ENCODE data around the gene ZNF513.

The ZNF513 gene

DNA sequence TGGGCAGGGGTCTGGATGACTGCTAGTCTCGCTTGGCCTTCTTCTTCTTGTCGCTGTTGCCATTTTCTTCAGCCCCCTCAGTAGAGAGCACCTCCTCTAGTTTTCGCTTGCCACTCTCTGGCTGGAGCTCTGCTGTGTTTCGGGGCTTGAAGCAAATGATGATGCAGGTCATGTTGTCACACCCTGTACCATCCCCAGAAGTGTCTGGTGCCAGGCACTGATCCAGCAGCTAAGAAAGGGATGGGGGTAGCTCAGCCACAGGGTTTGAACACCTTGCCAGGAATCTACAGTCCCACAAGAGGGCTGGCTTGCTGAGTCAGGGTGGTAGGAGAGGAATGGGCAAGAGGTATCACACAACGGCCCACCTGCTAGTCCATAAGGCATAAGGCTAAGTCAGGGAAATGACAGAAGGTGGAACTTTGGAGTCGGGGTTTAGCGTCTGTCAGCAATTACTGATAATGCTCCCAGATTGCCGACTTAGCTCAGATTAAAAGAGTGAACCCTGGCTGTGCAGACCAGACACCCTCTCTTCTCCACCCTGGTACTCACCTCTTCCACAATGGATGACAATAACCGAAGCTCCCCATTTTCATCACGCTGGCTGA, 1.1 kb upstream of the ZNF513 start:
- no peak for DNase-seq

DNA sequence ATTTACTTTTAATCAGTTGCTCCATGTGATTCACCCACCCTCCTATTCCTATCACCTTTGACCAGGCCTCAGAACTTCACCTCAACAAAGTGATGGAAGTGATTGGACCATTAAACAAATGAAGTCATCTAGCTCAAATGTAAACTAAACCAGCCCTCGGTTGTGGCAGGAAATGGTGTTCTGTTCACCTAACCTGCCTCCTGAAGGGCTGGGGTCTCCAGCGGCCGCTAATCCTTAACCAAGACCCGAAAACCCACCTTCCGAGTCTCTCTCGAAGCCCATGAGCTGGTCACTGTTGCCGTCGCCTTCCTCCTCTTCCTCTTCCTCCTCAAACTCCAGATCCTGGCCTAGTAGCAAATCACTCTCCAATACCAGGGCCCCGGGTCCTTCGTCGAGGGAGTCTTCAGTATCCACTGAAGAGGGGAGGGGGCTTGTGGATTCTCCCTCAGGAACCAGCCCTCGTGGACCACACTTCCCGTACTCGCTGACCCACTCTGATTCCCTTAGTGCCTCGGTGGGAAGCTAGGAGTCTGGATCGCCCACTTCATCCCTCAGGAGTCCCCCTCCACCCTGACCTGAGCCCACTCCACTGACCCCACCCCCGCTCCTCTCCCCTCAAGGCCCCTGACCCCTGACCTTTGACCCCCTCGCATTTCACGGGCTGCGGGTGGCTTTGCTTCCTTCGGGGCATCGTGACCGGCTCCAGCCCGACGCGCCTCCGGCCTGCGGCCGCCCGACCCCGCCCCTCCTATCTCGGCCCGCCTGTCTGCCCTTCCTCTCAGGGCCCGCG, 503 bp downstream of the ZNF513 start:
- DNase-seq = peak; percentile 75

DNA sequence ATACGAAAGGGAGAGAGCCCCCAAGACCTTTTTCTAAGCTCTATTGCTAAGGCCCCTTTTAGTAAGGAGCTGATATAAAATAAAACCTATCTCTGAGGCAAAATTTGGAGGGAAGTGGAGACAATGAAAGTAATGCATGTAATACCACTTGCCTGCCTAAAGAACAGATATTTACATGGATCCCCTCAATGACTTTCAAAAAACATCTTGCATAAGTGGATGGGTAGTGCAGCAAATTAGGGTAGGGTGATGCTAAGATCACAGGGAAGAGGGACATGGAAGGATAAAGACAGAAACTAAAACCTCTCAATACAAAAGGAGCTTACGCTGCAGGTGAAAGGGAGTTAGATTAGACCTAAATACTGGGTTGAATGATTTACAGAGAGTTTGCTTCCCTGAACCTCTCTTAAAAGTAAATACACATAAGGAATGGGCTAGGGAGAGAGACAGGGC, 1.1 kb downstream of the ZNF513 start:
- DNase-seq = no peak

DNA sequence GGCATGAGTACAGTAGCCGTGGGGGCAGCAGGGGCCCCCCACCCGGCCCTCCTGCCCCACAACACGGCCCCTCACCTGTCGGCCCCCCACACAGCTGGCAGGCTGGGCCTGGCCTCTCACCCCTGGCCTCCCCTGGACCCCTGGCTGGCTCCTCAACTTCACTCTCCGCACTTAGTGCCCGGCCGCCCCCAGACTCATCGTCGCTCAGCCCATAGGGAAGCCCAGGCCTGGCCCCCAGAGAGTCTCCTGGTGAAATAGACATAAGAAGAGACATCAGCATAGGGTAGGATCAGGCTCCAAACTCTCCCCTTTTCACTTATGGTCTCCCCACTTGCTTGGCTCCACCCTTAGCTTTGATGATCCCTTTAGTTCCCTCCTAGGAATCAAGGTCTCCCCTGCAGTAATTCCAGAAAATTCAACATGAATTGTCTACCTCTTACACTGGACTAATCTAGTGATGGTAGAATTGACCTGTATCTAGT, 1.7 kb downstream of the ZNF513 start:
- DNase-seq = no peak

DNA sequence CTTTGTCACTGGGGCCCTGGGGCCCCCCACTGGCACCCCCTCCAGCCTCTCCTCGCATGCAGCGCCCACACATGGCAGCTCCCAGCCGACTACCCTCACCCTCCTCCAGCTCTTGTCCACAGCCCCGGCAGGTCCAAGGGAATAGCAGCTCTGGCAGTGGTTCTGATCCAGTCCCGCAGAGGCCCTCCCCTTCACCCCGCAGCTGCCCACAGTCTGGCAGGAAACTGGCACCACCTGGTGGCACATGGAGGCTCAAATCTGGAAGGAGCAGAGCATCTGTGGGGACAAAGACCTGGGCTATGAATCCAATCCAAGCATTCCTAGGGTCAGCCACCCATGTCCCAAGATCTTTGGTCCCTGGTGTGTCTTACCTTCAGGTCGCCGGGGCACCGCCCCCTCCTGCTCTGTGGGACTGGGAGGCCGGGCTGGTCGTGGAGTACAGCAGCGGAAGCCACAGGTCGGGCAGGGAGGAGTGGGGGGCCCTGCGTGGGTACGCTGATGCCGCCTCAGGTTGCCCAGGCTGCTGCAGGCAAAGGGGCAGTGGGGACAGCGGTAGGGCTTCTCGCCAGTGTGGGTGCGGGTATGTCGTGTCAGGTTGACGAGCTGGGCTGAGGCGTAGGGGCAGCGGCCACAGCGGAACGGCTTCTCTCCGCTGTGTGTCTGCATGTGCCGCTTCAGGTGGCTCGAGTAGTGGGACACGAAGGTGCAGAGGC, 2.3 kb downstream of the ZNF513 start:
- no peak for DNase-seq

DNA sequence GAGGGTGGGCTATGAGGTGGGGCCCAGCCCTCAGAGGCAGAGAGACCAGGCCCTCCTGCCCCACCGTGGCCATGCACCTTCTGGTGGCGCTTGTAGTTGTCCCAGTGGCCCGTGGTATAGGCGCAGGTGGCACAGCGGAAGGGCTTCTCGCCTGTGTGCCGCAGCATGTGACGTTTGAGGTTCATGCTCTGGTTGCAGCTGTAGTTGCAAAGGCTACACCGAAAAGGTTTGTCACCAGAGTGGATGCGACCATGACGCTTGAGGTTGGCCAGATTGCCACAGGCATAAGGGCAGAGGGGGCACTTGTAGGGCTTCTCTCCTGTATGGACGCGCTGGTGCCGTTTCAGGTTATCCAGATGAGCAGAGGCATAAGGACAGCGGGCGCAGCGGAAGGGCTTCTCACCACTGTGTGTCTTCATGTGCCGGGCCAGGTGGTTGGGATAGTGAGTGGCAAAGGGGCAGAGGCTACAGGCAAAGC, 2.9 kb downstream of the ZNF513 start:
- DNase-seq = no peak

DNA sequence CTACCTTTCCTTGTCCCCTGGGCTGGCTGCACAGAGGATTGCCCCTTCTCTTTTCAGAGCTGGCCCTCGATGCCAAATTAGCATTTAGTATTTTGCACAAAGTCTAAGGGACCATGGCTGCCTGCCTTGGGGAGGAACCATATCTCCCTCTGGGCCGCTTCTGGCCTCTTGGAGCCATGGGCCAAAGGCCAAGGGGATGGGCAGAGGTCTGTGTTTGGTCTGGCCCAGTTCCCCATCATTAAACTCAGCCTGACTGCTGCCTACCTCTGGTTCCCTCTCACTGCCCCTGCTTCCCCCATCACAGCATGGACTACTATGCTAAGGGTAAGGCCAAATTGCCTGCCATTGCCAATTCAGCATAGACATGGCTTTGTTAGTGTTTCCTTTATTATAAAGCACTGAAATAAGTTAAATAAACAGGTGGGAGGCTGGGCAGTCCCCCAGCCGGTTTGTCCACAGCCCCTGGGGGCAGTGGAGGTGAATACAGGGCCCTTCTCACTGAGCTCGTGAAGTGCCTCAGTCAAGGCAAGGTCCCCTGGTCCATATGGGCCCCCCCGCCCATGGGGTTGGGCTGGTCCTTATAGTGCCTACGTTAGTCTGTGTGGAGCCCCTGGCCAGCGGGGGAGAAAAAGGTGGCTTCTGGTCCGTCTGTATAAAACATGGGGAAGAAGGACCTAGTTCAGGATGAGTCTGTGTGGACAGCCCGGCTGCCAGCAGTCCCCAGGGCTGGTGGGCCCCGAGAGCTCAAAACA, 3.5 kb downstream of the ZNF513 start:
- DNase-seq = no peak

DNA sequence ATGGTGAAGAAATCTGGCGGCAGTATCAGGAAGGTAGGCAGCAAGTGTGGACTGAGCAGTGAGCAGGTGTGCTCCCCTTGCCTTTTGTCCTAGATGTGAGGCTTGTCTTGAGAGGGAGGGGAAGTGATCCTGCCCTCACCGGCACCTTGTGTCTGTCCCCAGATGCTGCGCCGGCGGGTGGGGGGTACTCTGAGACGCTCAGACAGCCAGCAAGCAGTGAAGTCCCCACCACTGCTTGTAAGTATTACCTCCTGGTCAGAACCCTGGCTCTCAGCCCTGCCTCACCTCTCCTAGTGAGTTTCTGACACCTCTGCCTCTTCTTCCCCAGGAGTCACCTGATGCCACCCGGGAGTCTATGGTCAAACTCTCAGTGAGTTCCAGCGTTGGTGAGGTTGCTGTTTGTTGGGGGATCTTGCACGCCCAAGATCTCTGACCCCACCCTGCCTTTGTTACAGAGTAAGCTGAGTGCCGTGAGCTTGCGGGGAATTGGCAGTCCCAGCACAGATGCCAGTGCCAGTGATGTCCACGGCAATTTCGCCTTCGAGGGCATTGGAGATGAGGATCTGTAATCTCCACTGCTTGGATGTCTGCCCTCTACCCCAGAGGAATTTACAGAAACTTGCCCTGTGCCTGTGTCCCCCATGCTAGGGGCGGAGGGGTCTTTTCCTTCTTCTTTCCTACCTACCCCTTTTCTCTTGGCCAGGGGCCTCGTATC, 4.2 kb downstream of the ZNF513 start:
- DNase-seq = no peak

DNA sequence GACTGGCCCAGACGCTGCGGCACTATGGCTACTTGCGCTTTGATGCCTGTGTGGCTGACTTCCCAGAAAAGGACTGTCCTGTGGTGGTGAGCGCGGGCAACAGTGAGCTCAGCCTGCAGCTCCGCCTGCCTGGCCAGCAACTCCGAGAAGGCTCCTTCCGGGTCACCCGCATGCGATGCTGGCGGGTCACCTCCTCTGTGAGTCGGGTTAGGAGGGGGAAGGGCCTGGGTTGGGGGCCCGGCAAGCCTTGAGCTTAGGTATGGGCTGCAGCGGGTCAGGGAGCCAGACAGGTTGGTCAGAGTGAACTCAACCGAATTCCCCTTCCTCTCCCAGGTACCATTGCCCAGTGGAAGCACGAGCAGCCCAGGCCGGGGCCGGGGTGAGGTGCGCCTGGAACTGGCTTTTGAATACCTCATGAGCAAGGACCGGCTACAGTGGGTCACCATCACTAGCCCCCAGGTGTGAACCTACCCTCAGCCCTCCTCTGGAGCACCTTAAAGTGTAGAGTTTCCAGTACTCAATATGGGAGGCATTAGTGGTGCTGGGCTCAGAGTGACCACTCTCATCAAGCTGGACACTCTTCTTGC, 4.9 kb downstream of the ZNF513 start:
- no peak for DNase-seq

DNA sequence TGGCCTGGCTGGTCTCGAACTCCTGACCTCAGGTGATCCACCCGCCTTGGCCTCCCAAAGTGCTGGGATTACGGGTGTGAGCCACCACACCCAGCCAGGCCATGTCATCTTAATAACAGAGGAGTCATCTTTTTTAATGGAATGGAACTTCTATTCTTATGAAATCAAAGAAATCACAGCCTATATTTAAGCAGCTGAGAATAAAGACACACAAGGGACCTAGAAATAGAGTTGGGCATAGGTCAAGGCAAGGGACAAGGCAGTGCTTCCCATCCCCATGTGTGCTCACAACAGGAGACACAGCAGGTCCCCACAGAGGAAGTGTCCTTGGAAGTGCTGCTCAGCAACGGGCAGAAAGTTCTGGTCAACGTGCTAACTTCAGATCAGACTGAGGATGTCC, 7.0 kb downstream of the ZNF513 start:
- DNase-seq = no peak

DNA sequence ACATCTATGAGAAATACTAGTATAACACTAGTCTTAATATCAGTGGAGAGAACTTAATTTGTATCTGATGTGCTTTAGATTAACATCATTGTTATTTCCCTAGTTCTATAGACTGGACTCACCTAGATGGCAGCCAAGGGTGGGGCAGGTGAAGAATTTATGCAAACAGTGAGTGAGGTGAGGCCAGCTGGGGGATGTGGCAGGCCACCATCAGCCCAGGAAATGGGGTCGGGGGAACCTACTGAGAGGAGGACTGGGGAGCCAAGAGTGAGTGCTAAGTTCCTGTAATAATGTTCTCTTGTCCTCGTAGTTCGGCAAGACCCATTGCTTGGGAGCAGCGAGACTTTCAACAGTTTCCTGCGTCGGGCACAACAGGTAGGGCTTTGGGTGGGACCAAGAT, 7.6 kb downstream of the ZNF513 start:
- DNase-seq = no peak

DNA sequence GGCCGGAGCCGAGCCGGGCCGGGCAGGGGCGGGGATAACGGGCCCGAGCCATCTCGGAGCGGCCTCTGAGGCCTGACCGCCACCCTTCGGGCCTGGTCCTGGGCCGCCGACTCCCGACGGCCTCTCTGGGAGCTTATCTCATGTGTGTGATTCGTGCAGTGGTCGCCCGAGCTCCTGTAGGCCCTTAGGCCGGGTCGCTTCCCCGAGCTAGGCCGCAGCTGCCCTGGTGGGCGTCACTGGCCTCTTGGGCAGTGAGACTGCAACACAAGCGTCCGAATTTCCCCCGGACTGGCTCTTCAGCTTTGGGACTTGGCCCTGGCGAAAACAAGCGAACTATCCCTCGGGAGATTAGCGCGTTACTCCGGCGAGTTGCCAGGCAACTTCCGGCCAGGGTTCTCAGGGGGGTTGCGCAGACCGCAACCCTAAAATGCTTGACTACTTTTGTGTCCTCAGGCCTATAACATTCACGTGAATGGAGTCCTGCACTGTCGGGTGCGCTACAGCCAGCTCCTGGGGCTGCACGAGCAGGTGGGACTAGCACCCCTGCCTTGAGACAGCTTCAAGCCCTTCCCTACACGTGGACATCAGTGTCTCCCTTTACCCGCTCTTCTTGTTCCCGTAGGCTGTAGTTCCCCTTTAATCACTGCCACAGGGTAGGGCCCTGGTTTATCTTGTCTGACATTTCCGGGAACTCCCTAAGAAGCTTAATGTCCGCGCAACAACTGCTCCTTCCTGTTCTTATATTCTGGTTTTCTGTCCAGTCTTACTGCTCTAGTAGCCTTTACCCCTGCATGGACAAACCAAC, 9.5 kb downstream of the ZNF513 start:
- DNase-seq = peak; percentile 53

DNA sequence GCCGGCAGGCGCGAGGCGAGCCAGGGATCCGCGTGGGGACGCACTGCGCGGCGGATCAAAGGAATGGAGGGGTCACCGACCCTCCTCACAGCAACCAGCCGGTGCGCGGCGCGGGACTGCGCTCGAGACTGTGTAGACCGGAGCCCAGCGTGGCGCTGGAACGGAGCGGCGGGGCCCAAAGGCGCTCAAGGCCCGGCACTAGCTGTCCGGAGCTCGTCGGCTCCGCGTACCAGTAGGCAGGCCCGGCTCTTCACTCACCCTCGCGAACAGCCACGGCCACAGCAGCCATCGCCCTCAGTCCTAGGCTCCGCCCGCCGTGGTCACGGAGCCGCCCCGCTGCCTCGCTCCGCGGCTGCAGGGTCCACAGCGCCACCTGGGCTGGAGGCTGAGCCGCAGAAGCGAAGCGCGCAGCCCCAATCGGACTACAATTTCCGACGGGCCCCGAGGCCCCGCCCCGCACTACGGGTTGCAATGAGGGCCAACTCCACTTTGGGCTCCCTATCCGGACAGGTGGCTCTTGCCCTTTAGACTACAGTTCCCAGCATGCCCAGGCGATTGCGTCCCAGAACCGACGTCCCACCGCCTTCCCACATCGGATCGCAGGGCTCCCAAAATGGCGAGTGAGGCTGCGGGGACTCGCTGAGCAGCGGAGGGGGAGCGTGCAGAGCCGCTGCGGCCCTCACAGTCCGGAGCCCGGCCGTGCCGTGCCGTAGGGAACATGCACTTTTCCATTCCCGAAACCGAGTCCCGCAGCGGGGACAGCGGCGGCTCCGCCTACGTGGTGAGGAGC, 10.3 kb downstream of the ZNF513 start, which contains the start of the genes EIF2B4 and SNX17:
Gene EIF2B4 (minus strand): TSS at position 313 of the 790 bp plus-strand sequence. CDS start 24 bp downstream, at position 289.
Gene SNX17 (plus strand): TSS at position 591 of the 790 bp plus-strand sequence. CDS start 128 bp downstream, at position 719.
- DNase-seq = peak; percentile 99

DNA sequence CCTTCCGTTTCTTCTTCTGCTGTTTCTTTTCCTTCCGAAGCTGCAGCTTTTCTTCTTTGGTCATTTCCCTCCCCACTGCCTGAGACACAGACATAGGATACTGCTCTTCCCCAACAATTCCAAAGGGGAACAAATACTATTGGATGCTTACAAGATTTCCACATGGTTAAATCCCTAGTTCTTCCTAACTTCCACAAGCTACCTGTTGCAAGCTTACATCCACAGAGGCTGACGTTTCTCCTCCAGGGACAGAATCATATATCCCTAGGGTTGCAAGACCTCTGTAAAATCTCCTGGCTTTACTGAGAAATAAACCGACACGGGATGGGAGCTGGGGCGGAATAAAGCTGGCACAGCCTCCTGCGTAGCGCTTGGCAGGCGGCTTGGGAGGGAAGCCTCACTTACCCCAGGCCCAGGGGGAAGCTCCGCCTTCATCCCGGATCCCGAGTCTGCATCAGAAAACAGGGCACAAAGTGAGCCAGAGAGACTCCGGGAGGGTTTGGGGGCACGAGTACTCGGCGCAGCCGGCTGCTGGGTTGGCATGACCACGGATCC, 11.0 kb downstream of the ZNF513 start:
- no peak for DNase-seq

DNA sequence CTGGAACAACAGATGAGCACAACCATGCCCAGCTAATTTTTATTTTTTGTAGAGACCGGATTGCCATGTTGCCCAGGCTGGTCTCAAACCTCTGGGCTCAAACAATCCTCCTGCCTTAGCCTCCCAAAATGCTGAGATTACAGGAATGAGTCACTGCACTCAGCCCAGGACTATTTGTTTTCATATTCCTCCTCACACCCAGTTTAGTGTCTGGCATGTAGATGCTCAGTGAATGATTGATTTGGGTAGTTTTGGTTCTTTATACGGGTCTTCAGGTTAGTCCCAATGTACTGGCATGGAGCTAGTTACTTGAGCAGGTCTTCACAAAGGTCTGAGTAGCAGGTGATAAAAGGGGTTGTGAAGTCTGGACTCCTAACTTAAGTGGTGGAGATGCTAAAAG, 16.6 kb downstream of the ZNF513 start:
- DNase-seq = no peak

DNA sequence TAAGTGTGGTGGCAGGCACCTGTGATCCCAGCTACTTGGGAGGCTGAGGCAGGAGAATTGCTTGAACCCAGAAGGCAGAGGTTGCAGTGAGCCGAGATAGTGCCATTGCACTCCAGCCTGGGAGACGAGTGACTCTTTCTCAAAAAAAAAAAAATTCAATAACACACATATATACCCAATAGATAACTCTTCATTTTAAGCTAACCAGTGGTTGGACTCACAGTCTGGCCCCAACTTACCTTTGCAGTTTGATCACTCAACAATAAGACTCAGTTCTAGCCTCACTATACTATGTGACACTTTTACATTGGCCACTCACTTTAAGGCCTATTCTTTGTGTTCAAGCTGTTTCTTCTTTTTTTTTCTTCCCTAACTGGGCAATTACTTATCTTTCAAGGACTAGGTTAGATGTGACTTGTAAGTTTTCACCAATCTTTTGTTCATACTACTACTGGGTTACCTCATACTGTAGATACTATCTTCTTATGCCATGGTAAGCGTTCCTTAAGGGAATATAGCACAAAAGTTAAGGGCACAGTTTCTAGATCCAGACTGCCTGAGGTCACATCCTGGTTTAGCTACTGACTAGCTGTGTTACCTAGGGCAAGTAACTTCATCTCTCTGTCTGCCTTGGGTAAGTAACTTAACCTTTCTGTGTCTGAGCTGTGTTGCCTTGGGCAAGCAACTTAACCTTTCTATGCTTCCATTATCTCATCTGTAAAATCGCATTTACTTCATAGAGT, 17.7 kb downstream of the ZNF513 start:
- no peak for DNase-seq

DNA sequence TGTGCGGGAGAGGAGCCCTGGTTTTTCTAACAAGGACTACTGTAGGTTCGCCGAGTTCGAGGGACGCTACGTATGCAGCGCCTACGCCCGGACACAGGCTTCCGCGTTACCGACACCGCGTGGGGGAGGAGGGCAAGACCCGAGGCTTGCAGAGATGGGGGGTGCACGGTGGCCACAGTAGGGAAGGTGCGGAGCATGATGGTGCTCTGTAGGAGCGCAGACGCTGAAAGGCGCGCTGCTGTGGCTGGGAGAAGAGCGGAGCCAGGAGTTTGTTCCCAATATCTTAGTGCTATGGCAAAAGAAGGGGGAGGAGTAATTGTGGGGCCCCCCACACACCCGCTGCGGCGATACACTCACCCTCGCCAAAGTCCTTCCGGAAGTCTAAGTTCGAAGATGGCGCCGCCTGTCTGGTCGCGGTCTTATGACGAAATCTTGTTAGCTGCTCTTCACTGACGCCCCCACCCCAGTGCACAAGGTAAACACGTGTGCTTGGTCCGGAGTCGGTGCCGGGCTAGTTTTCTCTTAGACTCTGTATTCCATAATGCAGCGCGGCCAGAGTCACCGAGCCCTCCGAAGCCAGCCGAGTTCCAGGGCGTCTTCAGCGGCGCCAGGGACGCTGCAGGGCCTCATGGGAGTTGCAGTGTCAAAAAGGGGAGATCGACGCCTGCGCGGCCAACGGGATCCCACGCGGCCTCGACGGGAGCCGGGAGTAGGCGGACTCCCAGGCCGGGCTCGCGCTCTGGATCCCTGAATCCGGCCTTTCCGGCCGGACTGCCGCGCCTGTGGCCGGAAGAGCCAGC, 24.0 kb downstream of the ZNF513 start, which contains the start of gene GTF3C2:
Gene GTF3C2 (minus strand): TSS at position 383 of the 800 bp plus-strand sequence. CDS start 13,210 bp downstream, outside the sequence.
- DNase-seq = peak; percentile 94

DNA sequence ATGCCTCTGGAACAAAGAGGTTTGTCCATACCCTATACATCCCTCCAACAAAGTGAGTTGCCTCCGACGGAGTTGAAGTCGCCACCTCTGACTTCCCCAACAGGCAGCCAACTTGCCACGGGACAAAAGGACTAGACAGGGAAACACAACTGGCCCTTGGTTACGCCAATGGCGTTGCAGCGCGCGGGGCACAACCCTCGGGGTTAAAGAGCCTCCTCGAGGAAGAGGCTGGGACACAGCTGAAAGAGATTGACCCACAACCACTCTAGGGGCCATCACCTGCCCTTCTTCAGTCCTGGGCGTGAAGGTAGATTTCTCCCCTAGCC, 24.5 kb downstream of the ZNF513 start:
- no peak for DNase-seq
